Liver (tissue), 3 donors: ENCODE data around the gene DAB1.

Experiments used
- ATF3 ChIP-seq: IDR thresholded peaks from 2 replicates; pipeline ENCODE4 v1.6.1; 2016; ENCODE audit warnings: antibody characterized with exemption
- MAX ChIP-seq: IDR thresholded peaks from 2 replicates; pipeline ENCODE4 v1.6.1; 2016; ENCODE audit warnings: antibody characterized with exemption
- TF ChIP-seq, protein P1 (sequence below): fragments of 150-350 bp; IDR thresholded peaks from 2 replicates; pipeline ENCODE4 v1.5.1; 2017; ENCODE audit warnings: improper control_type of control experiment, low read depth, low read length; ENCODE audit not compliant: missing input control
- donor health status: healthy.
- donor health status: healthy.

GRCh38 chr1:57195436-57195941 is 228.4 kb downstream of the DAB1 start:
- TF ChIP-seq, protein P1, sequence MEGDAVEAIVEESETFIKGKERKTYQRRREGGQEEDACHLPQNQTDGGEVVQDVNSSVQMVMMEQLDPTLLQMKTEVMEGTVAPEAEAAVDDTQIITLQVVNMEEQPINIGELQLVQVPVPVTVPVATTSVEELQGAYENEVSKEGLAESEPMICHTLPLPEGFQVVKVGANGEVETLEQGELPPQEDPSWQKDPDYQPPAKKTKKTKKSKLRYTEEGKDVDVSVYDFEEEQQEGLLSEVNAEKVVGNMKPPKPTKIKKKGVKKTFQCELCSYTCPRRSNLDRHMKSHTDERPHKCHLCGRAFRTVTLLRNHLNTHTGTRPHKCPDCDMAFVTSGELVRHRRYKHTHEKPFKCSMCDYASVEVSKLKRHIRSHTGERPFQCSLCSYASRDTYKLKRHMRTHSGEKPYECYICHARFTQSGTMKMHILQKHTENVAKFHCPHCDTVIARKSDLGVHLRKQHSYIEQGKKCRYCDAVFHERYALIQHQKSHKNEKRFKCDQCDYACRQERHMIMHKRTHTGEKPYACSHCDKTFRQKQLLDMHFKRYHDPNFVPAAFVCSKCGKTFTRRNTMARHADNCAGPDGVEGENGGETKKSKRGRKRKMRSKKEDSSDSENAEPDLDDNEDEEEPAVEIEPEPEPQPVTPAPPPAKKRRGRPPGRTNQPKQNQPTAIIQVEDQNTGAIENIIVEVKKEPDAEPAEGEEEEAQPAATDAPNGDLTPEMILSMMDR: no peak
- TF ChIP-seq MAX (no peak), ATF3 (no peak)
